Activated CD8-positive, alpha-beta memory T cell treated with anti-CD3 and anti-CD28 coated beads, Interleukin-2, amount 50 U/mL, for 24 hours (primary cell): ENCODE measurements around the gene GSTA3.
"Not testable (repeated sequence)": the region's sequence is repeated elsewhere in the genome, so short reads cannot be mapped to it uniquely, and the experiment has no call there.

Experiments
- DNase-seq: peaks from one replicate; pipeline ENCODE4 v3.0.0-alpha.2; 2020; ENCODE audit errors: extremely low read depth

GSTA3 gene

GRCh38 chr6:52909531-52909930 lies at the start of gene GSTA3:
Gene GSTA3 (minus strand): TSS chr6:52909698. CDS start chr6:52905834, 3,864 bp downstream.
- no peak for DNase-seq

DNA sequence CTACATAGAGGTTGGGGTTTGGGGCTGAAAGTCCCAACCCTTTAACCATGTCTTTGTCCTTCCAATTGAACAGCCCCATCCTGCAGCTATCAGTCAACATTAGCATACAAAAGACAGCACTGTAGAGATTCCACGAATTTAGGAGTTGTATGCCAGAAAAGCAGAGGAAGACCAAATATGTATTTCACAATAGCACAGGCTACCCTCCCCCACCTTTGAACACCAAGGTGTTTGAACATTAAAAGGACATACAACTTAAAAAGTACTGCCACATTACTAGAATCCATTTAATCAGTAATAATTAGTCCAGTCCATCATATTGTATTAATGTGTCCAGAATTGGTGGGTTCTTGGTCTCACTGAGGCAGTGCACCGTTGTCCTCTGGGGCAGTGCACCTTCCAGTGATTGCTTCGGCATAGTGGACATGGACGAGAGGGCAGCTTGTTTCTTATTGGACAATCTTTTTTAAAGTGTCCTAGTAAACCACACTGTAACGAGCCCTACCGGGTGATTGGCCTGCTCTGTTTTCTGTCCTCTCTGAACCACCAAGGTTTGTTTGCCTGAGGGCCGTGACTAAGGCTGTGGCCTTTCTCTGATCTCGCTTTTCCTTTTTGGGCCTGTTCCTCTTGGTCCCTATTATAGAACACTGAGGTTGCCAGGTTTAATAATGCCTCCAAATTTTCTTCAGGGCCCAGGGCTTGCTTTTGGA lies 49.2 kb upstream of the GSTA3 start:
- DNase-seq, result no peak

DNA sequence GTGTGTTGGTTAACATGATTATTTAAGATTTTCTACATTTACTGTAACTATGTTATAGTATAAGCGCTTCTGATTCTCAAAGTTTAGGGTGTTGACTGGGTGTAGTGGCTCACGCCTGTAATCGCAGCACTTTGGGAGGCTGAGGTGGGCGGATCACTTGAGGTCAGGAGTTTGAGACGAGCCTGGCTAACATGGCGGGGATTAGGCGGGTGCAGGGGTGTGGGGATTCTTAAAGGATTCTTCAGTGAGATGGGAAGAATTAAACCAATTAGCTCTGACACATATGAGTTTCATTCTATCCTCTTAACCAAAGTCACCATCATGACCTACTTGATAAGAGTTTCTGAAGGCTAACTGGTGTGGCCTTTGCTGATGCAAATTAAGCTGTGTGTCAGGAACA lies 46.4 kb upstream of the GSTA3 start:
- DNase-seq, result no peak

- no peak for DNase-seq
These were observed 44.7 kb upstream of the GSTA3 start for GRCh38 chr6:52953911-52954839.

GRCh38 chr6:52946306-52946705 lies 36.8 kb upstream of the GSTA3 start:
- DNase-seq, result no peak

- not testable (repeated sequence) for DNase-seq
These were observed 33.3 kb upstream of the GSTA3 start for GRCh38 chr6:52942821-52943220.

DNA sequence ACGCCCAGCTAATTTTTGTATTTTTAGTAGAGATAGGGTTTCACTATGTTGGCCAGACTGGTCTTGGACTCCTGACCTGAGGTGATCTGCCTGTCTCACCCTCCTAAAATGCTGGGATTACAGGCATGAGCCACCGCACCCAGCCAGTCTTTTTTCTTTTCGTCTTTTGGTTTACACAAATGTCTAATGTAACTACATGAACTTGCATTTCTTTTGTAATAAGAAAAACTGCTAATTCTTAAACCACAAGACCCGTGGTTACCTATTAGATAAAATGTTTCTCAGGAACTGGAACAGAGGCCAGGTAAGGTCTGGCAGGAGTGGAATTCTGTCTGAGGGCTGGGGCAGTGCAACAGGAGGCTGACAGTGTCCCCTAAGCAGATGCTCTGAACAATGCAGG lies 32.7 kb upstream of the GSTA3 start:
- no peak for DNase-seq

GRCh38 chr6:52937908-52938307 lies 28.4 kb upstream of the GSTA3 start:
- no peak for DNase-seq

DNA sequence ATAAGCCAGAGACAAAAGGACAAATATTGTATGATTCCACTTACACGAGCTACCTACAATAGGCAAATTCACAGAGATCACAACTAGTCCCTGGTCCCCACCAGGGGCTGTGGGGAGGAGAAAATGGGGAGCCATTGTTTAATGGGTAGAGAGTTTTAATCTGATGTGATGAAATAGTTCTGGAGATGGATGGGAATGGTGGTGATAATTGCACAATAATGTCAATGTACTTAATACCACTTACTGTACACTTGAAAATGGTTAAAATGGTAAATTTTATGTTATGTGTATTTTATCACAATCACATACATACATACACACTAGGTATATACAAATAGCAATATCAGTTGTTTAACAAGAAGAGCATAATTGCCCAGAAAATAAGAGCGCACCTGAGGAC lies 24.3 kb upstream of the GSTA3 start:
- DNase-seq, result no peak

DNA sequence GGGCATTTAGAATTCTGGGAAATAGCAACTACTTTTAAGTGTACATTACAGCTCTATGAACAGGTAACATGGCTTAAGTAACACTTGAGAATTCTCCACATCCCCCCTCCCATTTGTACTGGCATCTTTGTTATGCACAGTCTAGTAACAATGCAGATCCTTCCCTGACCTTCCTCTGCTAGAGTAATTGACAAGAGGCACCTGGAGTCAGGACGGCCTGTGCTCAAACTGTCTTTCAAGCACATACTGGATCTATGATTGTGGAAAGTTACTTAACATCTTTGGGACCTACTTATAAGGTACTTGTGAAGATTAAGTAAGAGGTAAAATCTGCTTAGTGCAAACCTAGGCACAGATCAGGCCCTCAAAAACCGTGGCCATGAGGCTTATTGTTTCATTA lies 21.9 kb upstream of the GSTA3 start:
- DNase-seq, result no peak

DNA sequence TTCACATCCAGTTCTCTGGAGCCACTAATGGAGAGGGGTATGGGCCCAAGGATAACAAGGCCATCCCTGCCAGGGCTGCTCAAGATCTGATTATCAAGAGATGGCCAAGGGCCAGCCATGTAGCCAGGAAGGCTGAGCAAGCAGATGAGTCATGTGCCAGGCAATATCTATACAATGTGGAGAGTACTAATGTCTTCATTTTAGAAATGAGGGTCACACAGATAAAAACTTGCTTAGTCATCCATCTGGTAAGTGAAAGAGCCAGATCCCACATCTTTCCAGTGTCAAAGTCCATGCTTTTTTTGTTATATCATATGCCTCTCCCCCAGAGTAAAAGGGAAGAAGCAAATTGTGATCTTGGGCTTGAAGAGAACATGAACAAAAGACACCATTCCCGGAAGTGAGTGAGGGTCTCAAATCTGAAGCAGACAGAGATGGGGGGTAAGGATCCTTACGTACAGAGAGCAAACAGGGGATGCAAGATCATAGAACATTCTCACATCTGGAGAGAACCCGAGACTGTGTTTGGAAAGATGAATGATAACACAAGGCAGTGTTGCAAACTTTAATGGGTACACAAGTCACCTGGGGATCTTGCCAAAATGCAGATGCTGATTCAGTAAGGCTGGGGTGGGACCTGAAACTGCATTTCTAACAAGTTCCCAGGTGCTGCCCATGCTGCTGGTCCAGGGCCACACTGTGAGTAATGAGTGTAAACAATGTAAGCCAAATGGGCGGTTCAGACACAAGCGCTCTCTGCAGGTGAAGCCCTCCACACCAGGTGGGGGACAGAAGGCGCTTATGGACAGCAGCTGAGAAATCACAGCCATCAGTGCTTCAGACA lies 20.0 kb upstream of the GSTA3 start:
- no peak for DNase-seq

DNA sequence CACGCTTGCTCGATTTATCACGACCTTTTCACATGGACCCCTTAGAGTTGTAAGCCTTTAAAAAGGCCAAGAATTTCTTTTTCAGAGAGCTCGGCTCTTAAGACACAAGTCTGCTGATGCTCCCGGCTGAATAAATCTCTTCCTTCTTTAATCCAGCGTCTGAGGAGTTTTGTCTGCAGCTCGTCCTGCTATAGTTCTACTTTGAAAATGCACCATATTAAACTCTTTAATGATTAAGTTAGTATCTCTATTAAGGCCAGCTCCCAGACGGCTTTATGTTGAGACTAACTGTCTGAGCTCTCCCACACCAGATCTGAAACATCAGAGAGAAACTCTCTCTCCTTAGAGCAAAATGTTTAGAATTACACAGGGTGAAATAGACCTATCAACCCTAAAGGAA lies 18.0 kb upstream of the GSTA3 start:
- no peak for DNase-seq

- no peak for DNase-seq
These were observed 16.7 kb upstream of the GSTA3 start for GRCh38 chr6:52925919-52926792.

GRCh38 chr6:52925042-52925441 lies 15.5 kb upstream of the GSTA3 start:
- DNase-seq, result no peak

- not testable (repeated sequence) for DNase-seq
These were observed 14.2 kb upstream of the GSTA3 start for GRCh38 chr6:52923689-52924088.

DNA sequence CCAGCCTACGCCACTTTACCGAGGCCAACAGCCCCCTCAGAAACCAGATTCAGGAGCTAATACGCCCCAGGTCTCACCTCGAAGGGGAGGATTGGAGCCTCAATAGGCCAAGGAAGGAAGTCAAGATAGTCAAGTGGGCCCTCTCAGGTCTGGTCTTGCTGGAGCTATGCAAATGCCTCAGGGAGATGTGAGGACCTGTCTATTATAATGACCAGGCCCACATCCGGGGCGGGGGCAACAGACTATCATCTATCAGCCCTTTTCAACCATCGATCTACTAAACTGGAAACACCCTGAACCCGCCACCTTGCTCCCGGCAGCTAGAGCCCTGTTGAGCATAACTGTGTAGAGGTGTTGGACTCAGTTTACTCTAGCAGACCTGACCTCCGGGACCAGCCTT lies 12.7 kb upstream of the GSTA3 start:
- DNase-seq, result no peak

GRCh38 chr6:52921743-52922142 lies 12.2 kb upstream of the GSTA3 start:
- no peak for DNase-seq

GRCh38 chr6:52919511-52919910 lies 10.0 kb upstream of the GSTA3 start:
- not testable (repeated sequence) for DNase-seq

DNA sequence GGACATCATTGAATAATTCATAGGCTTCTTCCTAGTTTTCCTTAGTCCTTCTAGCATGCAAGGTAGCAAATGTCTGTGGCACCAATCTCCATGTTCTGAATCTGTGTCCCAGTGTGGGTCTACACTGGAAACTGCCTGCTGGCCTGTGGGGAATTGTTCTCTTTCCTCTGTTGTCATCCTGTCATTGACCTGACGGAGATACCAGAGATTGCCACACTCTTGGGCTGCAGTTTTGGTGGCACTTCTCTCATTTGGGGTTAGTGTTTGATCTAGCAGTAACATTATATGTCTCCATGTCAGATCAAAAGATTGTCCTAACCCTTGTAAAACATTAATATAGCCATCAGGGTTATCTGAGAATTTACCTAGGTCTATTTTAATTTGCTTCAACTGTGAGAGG lies 9.3 kb upstream of the GSTA3 start:
- DNase-seq, result not testable (repeated sequence)

DNA sequence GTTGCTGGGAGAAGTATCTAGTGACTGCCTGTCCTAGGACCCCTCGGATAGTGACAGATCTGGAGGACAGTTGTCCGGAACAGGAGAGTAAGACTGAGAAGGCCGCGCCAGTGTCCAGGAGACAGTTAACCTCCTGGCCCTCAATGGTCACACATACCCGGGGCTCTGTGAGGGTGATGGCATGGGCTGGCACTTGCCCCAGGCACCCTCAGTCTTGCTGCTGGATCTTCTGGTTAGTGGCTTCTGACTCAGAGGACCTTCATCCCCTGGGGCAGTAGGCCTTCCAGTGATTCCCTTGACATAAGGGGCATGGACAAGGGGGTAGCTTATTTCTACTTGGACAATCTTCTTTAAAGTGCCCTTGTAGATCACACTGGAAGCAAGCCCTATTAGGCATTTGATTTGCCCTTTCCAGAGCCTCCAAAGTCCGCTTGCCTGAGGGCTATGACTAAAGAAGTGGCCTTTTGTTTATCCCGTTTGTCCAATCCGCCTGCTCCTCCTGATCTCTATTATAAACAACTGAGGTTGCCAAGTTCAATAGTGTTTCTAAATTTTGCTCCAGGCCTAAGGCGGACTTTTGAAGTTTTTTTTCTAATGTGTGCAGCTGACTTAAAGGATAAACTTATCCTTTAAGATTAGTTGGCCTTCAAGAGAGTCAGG lies 8.7 kb upstream of the GSTA3 start:
- not testable (repeated sequence) for DNase-seq

GRCh38 chr6:52914516-52914915 lies 5.0 kb upstream of the GSTA3 start:
- DNase-seq, result no peak
